Neural progenitor cell (in vitro differentiated cells): Measurements from ENCODE around the gene PEF1.

Source experiments
- CTCF ChIP-seq: fragments of 200-600 bp; sonication (generic); IDR thresholded peaks from 2 replicates; pipeline ENCODE4 v1.5.1; 2017; ENCODE audit warnings: antibody characterized with exemption, mild to moderate bottlenecking
- EZH2 ChIP-seq: fragments of 200-600 bp; sonication (generic); IDR thresholded peaks from 2 replicates; pipeline ENCODE4 v1.6.1; 2017; ENCODE audit warnings: antibody characterized with exemption, mild to moderate bottlenecking, moderate library complexity
- EZH2phosphoT487 ChIP-seq: fragments of 200-600 bp; sonication (generic); IDR thresholded peaks from 2 replicates; pipeline ENCODE4 v1.6.1; 2017; ENCODE audit warnings: antibody characterized with exemption

- TF ChIP-seq CTCF, result no peak
- no peak for TF ChIP-seq EZH2phosphoT487
- TF ChIP-seq EZH2, result no peak
These were observed 2.3 kb downstream of the PEF1 start for GRCh38 chr1:31642366-31642765.
